ENCODE data around the gene CELF4.
"Not testable (repeated sequence)": the region's sequence is repeated elsewhere in the genome, so short reads cannot be mapped to it uniquely, and the experiment has no call there.

Gene CELF4

DNA sequence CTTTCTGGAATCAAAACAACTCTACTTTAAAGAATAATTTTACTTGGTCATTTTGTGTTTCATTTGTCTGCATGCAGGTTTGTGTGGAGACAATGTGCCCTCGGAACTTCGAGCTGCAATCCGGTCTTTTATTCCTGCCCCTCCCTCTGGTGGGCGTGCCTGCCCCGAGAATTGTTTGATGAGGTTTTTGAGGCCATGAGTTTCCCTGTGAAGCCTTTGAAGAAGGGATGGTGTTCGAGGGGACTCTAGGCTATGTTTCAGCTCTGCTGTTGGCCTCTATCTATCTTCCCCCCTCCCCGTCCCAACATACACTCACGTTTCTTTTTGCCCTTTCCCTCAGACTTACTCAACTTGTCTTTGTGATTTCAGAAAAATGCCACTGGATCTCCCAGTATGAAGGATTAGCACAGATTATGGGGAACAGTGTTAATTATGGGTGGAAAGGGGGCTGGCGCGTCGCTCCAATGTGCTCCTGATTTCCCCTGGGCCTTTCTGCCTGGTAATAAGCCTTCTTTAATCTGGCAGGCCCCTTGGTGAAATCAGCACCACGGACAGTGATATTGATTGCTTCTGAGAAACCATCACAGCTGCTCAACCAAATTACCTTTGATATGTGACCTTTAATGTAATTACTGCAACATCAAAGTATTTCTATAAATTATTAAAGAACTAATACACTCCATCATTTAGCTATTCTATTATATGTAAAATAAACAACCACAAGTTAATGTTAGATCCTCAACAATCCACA, 82.2 kb downstream of the CELF4 start:
- H3K4me3 ChIP-seq (ENCODE audit: low read depth, low read length): no peak overlapping the region
- DNase-seq (ENCODE audit: low read depth): no peak

DNA sequence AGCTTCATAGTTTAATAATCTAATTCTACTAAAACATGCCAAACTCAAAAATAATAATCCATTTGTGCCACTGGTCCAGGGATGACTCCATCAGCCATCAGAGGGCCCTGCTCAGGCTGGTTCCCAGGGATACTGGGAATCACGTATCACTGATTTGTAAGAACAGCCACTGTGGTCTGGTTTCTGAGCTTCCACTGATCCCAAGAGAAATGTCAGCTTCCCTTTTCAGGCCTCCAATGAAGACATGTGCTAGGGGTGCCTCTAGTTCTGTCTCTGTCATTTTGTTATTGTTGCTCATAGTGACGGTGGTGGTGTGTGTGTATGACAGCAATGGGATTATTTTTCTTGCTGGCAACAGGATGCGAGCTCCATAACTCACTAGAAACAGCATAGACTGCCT, 83.2 kb downstream of the CELF4 start:
- DNase-seq (ENCODE audit: low read depth): no peak
- H3K4me3 ChIP-seq (ENCODE audit: low read depth, low read length): no peak overlapping the region

DNA sequence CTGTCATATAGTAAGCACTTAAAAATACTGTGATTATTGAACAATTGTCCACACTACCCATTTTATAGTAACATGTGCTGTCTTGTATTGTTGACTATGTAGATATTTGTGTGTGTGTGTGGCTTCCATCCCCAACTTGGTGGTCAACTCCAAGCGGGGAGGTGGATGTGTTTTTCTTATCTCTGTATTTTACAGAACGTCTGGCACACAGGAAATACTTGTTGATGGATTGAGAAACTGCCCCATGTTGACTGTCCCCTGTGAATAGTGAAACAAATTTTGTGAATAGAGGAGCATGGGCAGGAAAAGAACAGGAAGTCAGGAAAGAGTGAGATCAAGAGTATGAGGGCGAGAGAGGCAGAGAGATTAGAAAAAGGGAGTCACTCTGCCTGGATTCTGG, 83.6 kb downstream of the CELF4 start:
- H3K4me3 ChIP-seq (ENCODE audit: low read depth, low read length): no peak overlapping the region
- no peak for DNase-seq (ENCODE audit: low read depth)

DNA sequence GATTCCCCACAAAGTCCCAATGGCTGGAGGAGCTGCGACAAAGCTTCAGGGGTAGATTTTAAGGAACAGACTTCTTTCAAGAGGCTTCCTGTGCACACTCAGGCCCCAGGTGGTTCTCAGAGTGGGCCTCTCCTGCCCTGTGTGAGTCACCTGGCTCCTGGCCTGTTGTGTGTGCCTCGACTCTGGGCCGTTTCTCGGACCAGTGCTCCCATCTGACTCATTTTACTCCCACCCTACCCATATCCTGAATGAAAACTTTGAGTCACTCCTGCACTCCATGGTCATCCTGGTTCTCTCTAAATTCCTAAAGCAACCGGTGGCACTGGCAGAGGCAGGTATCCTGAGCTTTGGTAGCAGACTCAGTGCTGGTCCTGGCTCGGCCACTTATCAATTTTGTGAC, 84.1 kb downstream of the CELF4 start:
- DNase-seq (ENCODE audit: low read depth): no peak

DNA sequence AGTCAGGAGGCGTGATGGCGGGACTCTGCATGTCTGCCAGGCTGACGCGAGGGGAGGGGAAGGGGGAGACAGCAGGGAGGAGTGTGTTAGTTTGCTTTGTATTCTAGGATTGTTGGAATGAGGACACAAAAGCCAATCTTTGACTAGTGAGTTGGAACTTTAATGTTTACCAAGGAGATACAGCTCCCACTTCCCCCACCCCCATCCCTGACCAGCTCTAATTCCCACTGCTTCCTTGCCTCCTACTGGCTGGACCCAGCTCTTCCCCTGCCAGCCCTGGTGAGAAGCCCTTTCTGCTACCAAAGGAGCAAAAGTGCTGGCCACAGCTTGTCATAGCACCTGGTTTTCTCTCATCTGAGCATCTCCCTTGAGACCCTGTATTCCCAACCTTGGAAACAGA, 84.5 kb downstream of the CELF4 start:
- H3K4me3 ChIP-seq (ENCODE audit: low read depth, low read length): no peak overlapping the region
- no peak for DNase-seq (ENCODE audit: low read depth)

More for the DNA sequence above, 84.1 kb downstream of the CELF4 start:
- no peak overlapping the region for H3K4me3 ChIP-seq (ENCODE audit: low read depth, low read length)

DNA sequence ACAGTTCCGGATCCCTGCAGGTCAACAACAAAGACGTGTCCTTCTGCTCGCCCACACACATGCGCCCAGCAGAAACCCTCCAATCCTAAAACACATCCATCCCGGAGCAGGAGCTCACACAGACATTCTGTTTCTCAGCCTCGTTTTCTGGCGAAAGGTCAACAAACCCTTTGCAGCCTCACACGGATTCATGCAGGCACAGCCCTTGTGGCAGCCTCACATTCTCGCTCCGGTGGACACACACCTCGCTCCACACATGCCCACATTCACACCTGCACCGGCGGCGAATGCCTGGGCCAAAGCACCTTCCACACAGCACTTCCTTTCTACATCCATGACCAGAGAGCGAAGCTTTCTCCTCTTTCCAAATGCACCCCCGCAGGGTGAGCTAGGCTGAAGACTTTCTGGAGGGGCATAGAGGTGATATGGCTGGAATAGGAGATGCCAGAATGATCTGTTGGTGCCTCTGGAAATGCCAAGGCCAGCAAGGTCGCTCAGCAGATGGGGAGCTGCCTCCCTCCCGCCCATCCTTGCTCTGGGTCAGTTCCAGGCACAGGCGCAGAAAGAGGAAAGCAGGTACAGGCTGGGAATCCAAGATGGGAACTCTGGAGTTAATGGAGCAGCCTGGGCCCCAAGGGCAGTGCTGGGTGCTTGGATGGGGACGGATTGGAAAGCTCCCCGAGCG, 88.8 kb downstream of the CELF4 start:
- no peak overlapping the region for H3K4me3 ChIP-seq (ENCODE audit: low read depth, low read length)
- no peak for DNase-seq (ENCODE audit: low read depth)

DNA sequence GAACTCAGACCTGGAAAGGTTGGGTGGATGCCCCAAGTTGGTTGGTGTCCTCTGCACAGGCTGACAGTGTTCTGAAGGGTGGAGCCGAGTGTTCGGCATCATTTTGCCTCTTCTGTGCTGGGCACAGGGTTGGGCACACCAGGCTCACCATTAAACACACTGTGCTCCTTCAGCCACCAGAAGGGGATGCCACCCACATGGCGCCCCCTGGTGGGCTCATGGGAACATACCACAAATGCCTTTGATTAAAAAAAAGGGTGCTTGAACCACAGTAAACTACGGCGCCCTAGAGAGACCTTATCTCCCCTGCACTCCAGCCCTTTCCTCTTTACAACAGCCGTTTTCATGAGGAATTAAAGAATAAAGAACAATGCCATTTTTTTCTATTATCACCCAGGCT, 89.4 kb downstream of the CELF4 start:
- no peak overlapping the region for H3K4me3 ChIP-seq (ENCODE audit: low read depth, low read length)
- no peak for DNase-seq (ENCODE audit: low read depth)

DNA sequence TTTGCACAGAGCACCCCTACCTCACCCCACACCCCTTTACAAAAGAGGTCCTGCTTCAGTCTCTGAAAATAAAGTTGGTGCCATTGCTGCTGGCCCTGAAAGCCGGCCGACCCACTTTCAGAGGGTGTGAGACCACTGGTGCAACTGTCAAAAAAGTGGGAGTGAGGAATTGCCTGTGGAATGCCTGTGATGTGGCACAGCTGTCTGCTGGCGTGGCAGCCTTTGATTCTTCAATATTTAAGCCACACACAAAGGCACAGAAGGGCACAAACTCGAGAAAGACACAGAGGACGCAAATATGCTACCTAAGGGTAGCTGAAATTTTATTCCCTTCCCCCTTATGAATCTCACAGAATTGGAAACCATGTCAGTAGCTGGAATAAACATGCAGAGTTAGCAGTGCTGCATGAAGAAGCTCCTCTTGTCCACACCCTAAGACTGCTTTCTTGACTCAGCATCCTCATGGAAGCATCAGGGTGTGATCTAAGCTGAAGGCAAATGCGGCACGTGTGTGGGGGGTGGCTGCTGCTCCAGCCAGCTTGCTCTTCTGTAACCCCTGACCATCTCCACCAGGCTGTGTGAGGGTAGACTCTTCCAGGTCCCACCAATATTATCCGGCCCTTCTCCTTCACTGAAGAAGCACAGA, 92.3 kb downstream of the CELF4 start:
- no peak for DNase-seq (ENCODE audit: low read depth)
- no peak overlapping the region for H3K4me3 ChIP-seq (ENCODE audit: low read depth, low read length)

DNA sequence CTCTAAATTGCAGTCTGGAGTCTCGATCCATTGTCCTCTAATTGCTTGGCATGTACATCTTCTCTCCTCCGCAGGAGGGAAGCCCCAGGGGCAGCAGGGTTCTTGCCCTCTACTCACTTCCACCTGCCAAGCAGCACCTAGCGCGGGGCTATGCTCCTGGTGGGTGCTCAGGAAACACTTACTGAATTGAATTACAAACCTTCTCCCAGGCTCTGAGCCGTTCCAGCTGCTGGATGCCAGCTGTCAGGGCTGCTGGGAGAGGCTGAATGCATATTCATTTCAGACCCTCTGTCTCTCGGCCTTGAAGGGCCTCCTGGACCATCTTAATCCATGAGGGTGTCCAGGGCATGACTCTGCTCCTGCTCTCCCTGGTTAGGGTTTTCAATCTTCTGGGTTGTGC, 94.0 kb downstream of the CELF4 start:
- H3K4me3 ChIP-seq (ENCODE audit: low read depth, low read length): no peak overlapping the region
- no peak for DNase-seq (ENCODE audit: low read depth)

DNA sequence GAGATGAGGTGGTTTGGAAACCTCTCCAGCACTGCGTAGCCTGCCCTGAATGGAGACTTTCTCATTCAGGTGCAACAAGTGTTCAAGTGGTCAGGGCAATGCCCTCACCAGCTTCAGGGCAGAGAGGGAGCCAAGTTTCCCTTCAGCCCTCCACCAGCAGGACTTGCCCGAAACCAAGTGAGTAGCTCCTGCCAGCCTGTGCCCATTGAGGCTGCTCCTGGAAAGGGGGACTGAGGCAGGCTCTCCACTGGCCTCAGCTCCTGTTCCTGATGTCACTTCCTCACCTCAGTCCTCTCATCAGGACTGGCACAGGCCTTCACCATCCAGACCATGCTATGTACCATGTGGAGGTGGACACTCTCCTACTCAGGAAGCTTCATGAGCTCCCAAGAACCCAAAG, 94.6 kb downstream of the CELF4 start:
- no peak for DNase-seq (ENCODE audit: low read depth)

DNA sequence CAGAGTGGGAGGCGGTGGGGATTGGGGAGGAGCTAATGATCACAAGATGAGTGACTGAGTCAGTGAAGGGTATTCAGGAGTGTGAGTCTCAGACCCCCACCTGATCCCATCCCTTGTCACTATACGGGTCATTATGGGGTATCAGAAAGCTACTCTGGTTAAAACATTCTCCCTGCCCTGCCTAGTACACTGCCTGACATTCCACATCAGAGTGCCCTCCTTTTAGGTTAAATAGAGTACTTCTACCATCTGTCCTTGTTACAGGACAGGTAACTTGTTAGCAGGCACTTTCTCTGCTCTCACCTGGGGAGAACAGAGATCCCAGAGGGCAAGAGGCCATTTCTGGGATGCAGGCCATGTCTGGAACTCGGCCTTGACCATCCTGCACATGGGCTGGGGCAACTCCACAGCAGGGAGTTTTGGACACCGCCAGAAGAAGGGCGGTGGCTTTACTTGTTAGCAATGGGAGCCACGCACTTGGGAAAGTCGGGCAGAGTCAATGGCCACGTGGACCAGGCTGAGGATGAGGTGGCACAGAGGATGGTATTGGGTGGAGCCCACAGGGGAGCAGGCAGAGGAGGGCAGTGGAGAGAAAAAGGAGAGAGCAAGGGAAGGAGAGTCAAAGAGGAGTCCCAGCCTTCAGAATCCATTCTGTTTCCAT, 98.5 kb downstream of the CELF4 start:
- no peak for DNase-seq (ENCODE audit: low read depth)
- H3K4me3 ChIP-seq (ENCODE audit: low read depth, low read length): no peak overlapping the region

More for the DNA sequence above, 94.6 kb downstream of the CELF4 start:
- no peak overlapping the region for H3K4me3 ChIP-seq (ENCODE audit: low read depth, low read length)

DNA sequence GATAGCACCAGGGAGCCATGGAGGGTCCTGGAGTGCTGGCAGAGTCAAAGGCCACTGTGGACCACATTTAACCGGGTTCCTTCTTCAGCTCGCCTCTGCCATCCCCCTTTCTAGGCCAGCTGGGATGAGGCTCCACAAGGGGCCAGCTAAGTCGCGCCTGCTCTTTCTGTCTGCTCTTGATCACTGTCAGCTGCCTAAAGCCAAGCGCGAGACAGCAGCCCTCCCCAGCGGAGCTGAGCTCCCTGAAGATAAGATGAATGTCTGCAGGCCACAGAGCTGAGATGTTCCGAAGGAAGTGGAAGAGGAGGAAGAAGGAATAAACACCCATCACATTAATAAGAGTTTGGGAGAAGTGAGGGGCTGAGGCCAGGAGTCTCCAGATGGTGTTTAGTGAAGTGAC, 99.6 kb downstream of the CELF4 start:
- DNase-seq (ENCODE audit: low read depth): no peak

DNA sequence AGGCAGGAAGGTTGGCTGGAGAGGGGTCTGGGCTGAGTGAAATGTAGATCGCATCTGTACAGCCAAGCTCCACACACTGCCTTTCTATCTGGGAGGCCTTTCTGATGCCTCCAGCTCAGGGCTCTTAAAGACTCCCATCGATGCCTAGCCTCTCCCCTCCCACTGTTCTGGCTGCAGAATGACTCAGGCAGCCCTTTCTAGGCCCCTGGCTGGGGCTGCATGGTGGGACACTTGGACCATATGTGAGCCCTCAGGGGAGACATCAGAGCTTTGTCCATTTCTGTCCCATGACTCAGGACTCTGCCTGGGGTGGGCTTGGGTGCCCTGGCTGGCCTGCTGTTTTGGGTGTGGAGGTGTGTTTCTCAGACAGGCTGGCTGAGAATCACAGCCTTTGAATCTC, 101.3 kb downstream of the CELF4 start:
- no peak for DNase-seq (ENCODE audit: low read depth)
- H3K4me3 ChIP-seq (ENCODE audit: low read depth, low read length): no peak overlapping the region

More for the DNA sequence above, 99.6 kb downstream of the CELF4 start:
- H3K4me3 ChIP-seq (ENCODE audit: low read depth, low read length): no peak overlapping the region

DNA sequence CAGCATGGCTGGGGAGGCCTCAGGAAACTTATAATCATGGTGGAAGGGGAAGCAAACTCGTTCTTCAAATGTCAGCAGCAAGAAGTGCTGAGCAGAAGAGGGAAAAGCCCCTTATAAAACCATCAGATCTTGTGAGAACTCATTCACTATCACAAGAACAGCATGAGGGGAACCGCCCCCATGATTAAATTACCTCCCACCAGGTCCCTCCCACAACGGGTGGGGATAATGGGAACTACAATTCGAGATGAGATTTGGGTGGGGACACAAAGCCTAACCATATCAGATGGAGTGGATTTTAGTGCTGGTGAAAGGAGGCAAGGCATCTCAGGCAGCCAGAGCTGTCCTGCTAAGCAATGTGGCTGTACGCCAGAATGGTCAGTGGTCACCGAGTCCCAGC, 104.3 kb downstream of the CELF4 start:
- not testable (repeated sequence) for H3K4me3 ChIP-seq (ENCODE audit: low read depth, low read length); DNase-seq (ENCODE audit: low read depth)

DNA sequence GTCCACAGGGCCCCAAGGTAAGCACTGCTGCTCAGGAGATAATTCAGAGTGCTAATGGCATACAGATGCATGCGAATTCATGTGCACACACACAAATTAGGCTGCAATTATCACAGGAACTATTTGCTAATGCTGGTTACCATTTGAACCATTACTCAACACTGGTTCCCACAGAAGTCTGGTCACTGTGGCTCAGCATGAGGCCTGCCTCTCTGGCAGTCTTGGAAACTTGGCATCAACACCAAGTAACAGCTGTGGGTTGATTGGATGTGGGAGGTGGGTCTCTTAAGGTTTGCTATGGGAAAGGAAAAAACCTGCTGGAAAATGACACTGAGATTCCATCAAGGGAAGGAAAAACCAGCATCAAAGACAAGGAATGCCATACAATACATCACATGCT, 105.0 kb downstream of the CELF4 start:
- no peak overlapping the region for H3K4me3 ChIP-seq (ENCODE audit: low read depth, low read length)
- no peak for DNase-seq (ENCODE audit: low read depth)

DNA sequence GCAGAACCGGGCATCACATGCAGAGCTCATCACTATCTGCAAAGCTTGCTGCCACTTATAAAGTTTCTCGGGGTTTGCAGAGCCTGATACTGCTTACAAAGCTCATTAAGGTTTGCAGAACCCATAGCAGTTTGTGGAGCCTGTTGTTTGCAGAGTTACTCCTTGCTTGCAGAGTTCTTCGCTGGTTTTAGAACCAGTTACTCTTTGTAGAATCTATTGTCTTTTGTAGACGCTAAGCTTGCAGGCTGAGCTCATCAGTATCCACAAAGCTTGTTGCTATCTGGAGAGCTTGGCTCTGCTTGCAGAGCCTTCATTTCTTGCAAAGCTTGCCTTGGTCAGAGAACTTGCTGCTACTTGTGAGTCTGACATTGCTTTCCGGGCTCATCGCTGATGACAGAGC, 106.9 kb downstream of the CELF4 start:
- no peak for DNase-seq (ENCODE audit: low read depth)
- H3K4me3 ChIP-seq (ENCODE audit: low read depth, low read length): no peak overlapping the region

DNA sequence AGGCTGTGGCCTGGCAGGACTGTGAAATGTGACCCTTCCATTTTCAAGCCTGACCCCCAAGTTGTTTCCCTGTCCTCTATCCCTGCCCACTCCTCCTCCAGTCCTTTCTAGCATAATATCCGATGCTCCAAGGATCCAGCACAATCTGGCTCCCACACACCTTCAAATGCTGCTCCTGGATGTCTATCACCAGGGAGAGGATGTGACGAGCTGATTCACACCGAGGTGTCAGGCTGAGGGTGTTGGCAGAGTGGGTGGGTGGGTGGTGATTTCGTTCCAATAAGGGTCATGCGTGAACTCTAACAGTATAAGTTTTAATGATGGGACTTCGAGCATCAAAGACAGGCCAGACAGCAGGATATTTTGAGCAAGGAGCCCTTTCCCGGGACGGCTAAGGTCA, 107.8 kb downstream of the CELF4 start:
- no peak for DNase-seq (ENCODE audit: low read depth)
- H3K4me3 ChIP-seq (ENCODE audit: low read depth, low read length): no peak overlapping the region

DNA sequence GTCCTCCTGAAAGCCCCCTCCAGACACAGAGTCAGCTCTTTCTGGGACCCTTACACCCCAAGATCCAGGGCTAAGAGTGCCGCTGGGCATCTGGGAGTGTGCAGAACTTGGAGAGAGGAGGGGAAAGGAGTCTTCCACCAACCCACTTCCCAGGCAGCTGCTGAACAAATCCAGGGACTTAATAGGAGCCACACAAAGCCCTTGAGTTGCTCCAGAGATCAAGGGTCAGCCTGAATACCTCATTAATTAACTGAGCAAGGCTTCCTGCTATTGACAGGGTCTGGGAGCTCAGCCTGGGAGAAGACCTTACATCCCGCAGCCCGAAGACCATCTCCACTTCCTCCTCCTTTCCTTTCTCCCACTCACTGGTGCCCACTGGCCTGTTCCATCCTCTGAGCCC, 108.3 kb downstream of the CELF4 start:
- no peak overlapping the region for H3K4me3 ChIP-seq (ENCODE audit: low read depth, low read length)
- no peak for DNase-seq (ENCODE audit: low read depth)

DNA sequence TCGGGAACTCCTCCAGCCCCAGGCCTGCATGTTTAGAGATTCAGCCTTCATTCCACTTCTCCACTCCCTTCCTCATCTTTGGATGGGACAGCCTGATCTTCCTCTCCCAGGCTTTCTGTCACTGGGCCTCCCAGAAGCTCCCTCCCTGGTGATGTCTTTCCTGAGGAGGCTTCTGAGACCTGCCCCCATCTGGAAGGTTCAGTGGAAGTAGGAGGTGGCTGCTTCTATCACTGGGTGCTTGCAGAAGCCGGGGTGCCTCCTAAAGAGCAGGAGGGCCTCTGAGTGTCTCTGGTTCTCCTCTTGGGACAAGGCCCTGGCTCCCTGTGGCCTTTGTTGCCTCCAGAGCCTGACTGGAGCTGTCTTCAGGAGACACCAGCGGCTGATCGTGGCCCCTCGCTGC, 108.7 kb downstream of the CELF4 start:
- DNase-seq (ENCODE audit: low read depth): no peak
- no peak overlapping the region for H3K4me3 ChIP-seq (ENCODE audit: low read depth, low read length)

DNA sequence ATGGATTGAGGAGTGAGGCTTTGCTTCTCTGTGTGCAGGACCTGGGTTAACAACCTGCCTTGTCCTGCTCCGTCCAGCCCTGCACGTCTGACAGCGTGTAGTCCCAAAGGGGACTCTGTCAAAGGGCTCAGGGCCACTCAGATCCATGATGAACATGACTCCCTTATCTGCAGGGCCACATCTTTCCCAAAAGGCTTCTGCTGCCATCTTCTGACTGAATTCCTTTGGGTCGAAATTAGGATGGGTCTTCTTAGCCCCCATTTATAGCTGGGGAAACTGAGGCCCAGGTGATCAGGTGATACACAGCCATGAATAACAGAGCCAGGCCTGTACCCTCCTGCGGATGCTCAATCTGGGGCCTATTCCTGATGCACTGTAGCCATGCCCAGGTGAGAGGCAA, 109.2 kb downstream of the CELF4 start:
- no peak overlapping the region for H3K4me3 ChIP-seq (ENCODE audit: low read depth, low read length)
- DNase-seq (ENCODE audit: low read depth): no peak
